Activated T-cell treated with anti-CD3 and anti-CD28 coated beads, Interleukin-2, amount 50 U/mL, for 4 hours (primary cell): ENCODE measurements around the gene LACTB. TPM values are rescaled to one million over a fixed set of nuclear protein-coding genes. Genes with fewer than 3 reads are reported as not detected.

ENCODE experiments used
- ATAC-seq, 2 donors: fragments of 200-7000 bp; cut with Tn5 transposase; one replicate each; pipeline ENCODE4 v1.10.0; 2021
- DNase-seq: peaks from one replicate; pipeline ENCODE4 v3.0.0-alpha.2; 2020
- H3K27me3 Mint-ChIP-seq: one replicate; pipeline ENCODE4 v1.8.0; 2021; ENCODE audit warnings: low read depth, mixed read lengths
- H3K36me3 Mint-ChIP-seq: one replicate; pipeline ENCODE4 v1.8.0; 2022; ENCODE audit warnings: mixed read lengths; ENCODE audit not compliant: insufficient read depth
- H3K4me1 Mint-ChIP-seq: one replicate; pipeline ENCODE4 v1.8.0; 2021; ENCODE audit warnings: low read depth, mixed read lengths
- H3K4me3 Mint-ChIP-seq: one replicate; pipeline ENCODE4 v1.8.0; 2021; ENCODE audit warnings: mild to moderate bottlenecking, moderate library complexity, mixed read lengths
- H3K9me3 Mint-ChIP-seq: one replicate; pipeline ENCODE4 v1.8.0; 2021; ENCODE audit warnings: mixed read lengths
- total RNA-seq, 3 donors: library from RNA; stranded (reverse); gene quantifications; one replicate each; pipeline ENCODE4 v1.2.1, GENCODE V29; 2021

The LACTB gene
- total RNA-seq, 3 donors from 2014 or later = 13.6 to 16.5 (median 14.2) TPM

DNA sequence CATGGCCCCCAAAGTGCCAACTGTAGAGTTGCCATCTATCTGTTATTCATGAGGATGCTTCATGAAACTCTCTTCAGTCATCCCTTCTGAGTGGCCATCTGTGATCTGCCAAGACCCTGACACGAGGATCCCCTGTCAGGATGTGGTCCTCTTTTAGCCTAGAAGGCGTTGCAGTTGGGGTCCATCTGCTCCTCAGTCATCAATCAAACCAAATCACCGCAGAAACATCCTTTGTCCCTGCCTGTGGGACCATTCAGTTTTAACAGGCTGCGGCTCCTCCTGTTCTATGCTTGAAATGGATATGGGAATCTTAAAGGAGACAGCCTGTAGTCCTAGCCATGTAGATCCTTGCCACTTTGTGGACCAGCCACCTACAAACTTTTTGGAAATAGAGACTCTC lies 41.6 kb downstream of the LACTB start:
- ATAC-seq (no peak), DNase-seq (no peak)
- Mint-ChIP-seq H3K9me3 (no peaks in the 10 kb centered on the region), H3K4me1 (peaks cover 2% of the 10 kb centered on the region), H3K36me3 (no peaks in the 10 kb centered on the region), H3K27me3 (no peaks in the 10 kb centered on the region), H3K4me3 (no peak overlapping the region)

DNA sequence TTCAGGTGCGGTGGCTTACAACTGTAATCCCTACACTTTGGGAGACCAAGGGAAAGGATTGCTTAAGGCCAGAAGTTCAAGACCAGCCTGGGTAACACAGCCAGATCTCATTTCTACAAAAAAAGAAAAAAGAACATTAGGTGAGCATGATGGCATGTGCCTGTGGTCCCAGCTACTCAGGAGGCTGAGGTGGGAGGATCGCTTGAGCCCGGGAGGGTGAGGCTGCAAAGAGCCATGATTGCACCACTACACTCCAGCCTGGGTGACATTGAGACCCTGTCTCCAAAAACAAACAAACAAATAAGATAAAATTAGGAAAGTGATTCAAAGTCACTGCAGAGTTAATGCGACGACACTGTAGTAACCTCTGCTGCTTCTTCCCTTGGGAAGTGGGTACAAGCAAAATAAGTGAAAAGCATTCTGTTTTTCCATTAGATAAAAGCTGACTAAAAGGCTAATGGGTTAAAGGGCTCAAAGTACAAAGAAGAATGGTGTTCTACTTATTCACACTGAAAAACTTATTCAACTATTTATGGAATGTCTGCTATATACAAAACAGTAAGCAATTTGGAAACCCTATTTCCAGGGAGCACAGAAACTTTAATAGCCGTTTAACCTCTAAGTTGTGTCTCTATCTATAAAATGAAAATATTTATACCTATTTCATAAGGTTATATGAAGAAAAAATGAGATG lies 43.7 kb downstream of the LACTB start:
- Mint-ChIP-seq H3K4me3 (no peak overlapping the region), H3K9me3 (no peaks in the 10 kb centered on the region)
- ATAC-seq = no peak

DNA sequence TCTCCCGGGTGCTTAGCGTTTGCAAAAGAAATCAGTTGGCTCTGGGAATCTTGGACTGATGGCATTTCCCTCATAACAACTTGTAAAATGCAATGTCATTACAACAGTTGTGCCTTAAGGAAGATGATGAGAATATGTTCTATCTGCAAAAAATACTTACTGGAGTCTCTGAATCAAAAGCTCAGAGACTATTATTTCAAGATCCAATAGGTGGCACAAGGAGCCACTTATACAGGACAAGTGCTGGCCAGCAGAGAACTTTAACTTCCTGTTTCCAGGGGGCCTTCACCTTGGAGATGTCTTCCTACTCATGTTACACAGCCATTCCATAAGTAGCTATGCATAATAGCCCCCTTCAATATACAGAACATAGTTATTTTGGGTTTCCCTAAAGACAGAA lies 44.6 kb downstream of the LACTB start:
- Mint-ChIP-seq H3K27me3 (no peaks in the 10 kb centered on the region), H3K4me1 (peaks cover 2% of the 10 kb centered on the region), H3K4me3 (no peak overlapping the region), H3K36me3 (no peaks in the 10 kb centered on the region), H3K9me3 (no peaks in the 10 kb centered on the region)
- ATAC-seq (no peak), DNase-seq (no peak)

More for the DNA sequence above, 43.7 kb downstream of the LACTB start:
- H3K27me3 Mint-ChIP-seq = no peaks in the 10 kb centered on the region
- H3K4me1 Mint-ChIP-seq = peaks cover 2% of the 10 kb centered on the region
- no peak for DNase-seq
- no peaks in the 10 kb centered on the region for H3K36me3 Mint-ChIP-seq

DNA sequence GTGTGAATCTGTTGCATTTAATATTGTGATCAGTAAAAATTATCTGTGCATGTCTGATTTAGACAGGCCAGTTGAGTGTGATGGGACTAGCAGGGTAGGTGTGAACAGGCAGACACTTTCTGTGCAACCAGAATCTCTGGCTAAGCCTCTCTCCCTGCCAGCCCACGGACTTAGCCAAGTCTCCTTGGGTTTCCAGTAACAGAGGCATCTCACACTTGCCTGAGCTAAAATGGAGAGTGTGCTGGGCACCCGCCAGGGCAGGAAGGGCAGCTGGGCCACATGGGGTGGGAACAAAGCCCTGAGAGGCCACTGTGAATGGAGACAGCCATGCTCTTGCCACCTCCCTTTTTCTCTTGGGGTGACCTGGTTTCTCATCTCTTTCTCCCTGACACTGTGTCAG lies 48.1 kb downstream of the LACTB start:
- ATAC-seq (no peak), DNase-seq (no peak)
- Mint-ChIP-seq H3K4me1 (peaks cover 2% of the 10 kb centered on the region), H3K9me3 (no peaks in the 10 kb centered on the region), H3K27me3 (no peaks in the 10 kb centered on the region), H3K36me3 (no peaks in the 10 kb centered on the region), H3K4me3 (no peak overlapping the region)

DNA sequence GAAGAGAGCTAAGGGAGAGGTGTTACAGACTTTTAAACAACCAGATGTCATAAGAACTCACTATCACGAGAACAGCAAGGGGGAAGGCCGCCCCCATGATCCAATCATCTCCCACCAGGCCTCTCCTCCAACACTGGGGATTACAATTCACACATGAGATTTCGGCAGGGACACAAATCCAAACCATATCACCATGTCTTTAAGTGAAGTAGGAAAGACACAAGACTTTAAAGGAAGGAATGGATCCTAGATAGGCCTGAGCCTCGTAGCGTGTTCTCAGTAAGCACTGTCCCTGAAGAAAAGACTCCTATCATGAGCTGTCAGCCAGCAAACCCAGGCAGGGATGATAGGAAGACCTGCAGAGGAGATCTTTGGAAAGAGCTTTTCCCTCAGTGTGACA lies 50.7 kb downstream of the LACTB start:
- no peaks in the 10 kb centered on the region for H3K27me3 Mint-ChIP-seq
- ATAC-seq (no peak), DNase-seq (no peak)
- no peak overlapping the region for H3K4me3 Mint-ChIP-seq
- no peaks in the 10 kb centered on the region for H3K9me3 Mint-ChIP-seq
- no peaks in the 10 kb centered on the region for H3K36me3 Mint-ChIP-seq
- peaks cover 4% of the 10 kb centered on the region for H3K4me1 Mint-ChIP-seq

DNA sequence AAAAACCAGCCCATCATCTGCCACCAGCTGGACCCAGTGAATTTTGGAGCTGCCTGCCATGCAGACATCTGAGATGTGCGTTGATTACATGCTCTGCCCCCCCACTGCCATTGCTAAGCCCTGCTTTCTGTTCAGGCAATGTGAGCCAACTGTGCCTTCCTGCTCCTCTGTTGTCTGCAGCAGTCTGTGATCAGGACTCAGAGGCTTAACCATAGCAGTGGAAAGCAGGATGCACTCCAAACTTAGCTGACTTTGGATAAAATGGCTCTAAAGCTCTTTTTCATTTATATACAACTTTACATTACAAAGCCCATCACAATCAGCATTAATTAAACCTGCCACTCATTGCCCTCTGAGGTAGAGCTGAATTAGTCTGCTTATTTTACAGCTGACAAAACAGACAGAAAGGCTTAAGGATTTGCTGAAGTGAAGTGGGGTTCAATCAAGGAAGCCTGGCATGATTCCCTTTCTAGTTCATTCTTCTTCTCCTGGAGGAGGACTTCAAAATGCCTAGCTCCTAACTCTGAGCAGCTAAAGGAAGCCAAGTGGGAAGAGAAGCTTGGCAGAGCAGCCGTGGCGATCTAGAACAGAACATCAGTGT lies 51.3 kb downstream of the LACTB start:
- H3K36me3 Mint-ChIP-seq = no peaks in the 10 kb centered on the region
- H3K4me1 Mint-ChIP-seq = peaks cover 9% of the 10 kb centered on the region
- no peak for ATAC-seq
- no peaks in the 10 kb centered on the region for H3K9me3 Mint-ChIP-seq
- no peak overlapping the region for H3K4me3 Mint-ChIP-seq
- H3K27me3 Mint-ChIP-seq = no peaks in the 10 kb centered on the region
- DNase-seq = no peak

DNA sequence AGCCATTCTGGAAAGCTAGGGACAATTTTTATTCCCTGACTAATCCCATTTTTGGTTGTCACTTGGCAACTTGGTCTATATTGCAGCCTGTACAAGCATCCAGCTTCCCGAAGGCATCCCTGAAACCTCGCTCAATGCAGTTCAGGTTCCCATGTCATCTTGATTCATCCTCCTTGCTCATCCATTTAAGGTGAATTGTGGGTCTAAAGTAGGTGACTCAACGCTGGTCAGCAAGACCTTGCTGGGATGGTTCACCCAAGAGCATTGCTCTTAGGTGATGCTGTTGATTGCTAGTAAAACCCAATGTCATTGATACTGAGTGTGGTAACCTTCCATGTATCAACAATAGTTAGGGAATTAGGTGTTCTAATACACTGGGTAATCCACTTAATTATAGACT lies 54.6 kb downstream of the LACTB start:
- H3K9me3 Mint-ChIP-seq = no peaks in the 10 kb centered on the region
- DNase-seq (no peak), ATAC-seq (no peak)
- H3K4me1 Mint-ChIP-seq = peaks cover 9% of the 10 kb centered on the region
- H3K36me3 Mint-ChIP-seq = no peaks in the 10 kb centered on the region
- H3K27me3 Mint-ChIP-seq = no peaks in the 10 kb centered on the region
- no peak overlapping the region for H3K4me3 Mint-ChIP-seq

DNA sequence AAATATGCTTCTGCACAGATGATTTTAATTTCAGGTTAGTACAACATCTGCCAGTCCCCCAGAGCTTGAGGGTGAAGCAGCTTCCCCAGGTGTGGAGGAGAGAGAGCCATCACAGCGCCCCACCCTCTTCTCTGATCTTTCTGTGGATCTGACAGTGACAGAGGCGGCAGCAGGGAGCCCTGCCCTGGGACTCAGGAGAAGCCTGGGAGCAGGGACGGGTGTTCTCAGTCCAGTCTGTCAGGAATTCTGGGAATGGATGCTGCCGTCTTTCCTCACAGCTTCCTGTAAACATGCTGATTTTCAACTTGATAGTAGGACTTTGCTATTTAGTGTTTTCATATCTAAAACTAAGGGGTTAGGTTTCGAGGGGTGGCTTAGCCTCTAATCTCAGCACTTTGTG lies 56.4 kb downstream of the LACTB start:
- ATAC-seq = no peak
- no peak for DNase-seq

DNA sequence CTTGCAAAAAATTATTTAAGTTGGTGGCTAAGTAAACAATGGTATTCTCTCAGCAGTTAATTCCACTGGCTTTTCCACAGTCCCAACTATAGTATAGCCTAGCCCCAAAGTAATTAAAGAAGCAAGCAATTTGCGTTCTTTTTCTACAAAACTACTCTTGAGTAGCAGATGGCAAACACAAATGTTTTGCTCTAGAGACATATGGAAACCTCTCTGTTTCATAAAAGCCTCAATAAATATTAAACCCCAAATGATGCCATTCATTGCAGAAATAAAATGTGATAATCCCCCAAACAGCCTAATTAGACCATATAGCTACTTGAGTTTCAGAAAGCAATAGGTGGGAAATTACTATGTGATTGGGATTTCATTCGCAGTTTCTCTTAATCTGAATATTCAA lies 59.1 kb downstream of the LACTB start:
- Mint-ChIP-seq H3K9me3 (no peaks in the 10 kb centered on the region), H3K36me3 (no peaks in the 10 kb centered on the region), H3K27me3 (no peaks in the 10 kb centered on the region), H3K4me3 (no peak overlapping the region), H3K4me1 (peaks cover 9% of the 10 kb centered on the region)
- no peak for ATAC-seq
- no peak for DNase-seq

More for the DNA sequence above, 56.4 kb downstream of the LACTB start:
- H3K4me3 Mint-ChIP-seq = no peak overlapping the region
- H3K27me3 Mint-ChIP-seq = no peaks in the 10 kb centered on the region
- peaks cover 9% of the 10 kb centered on the region for H3K4me1 Mint-ChIP-seq
- H3K36me3 Mint-ChIP-seq = no peaks in the 10 kb centered on the region
- no peaks in the 10 kb centered on the region for H3K9me3 Mint-ChIP-seq

DNA sequence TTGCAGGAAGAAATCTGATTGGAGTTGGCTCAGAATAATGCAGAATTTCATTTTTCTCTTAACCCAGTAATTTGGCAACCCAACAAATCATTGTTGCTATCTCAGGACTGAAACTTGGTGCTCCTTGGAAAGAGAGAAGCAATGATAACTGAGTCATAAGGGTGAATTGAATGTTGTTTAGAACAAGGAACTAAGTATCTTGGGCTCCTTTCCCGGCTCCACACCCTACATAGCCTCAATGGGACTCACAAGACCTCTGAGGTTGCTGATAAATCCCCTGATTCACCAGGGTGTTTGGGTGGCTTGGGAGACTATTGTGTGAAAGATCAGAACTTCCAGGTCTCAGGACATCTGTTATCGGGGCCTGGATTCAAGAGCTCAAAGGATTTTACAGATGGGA lies 60.0 kb downstream of the LACTB start:
- H3K9me3 Mint-ChIP-seq = no peaks in the 10 kb centered on the region
- ATAC-seq (no peak), DNase-seq (no peak)
- H3K27me3 Mint-ChIP-seq = no peaks in the 10 kb centered on the region
- no peaks in the 10 kb centered on the region for H3K36me3 Mint-ChIP-seq
- peaks cover 9% of the 10 kb centered on the region for H3K4me1 Mint-ChIP-seq
- H3K4me3 Mint-ChIP-seq = no peak overlapping the region

DNA sequence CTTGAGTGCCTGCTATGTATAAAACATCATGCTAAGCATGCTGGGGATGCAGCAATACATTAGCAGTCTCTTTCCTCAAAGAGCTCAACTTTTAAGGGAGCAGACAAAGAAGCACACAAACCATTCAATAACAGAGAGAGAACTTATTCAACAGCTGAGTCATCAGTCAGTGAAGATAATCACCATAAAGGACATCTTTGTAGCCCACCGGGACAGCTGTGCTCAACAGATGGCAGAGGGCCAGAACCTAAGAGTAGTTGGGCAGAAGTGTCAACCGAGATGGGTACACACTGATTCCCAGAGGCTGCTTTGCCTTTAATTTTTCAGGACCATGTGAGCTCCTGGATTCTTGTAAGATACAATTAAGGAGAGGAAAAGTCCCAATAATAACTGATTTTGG lies 63.5 kb downstream of the LACTB start:
- peaks cover under 1% of the 10 kb centered on the region for H3K36me3 Mint-ChIP-seq
- no peak overlapping the region for H3K4me3 Mint-ChIP-seq
- H3K4me1 Mint-ChIP-seq = peaks cover 13% of the 10 kb centered on the region
- ATAC-seq (no peak), DNase-seq (no peak)
- H3K27me3 Mint-ChIP-seq = no peaks in the 10 kb centered on the region
- H3K9me3 Mint-ChIP-seq = no peaks in the 10 kb centered on the region

DNA sequence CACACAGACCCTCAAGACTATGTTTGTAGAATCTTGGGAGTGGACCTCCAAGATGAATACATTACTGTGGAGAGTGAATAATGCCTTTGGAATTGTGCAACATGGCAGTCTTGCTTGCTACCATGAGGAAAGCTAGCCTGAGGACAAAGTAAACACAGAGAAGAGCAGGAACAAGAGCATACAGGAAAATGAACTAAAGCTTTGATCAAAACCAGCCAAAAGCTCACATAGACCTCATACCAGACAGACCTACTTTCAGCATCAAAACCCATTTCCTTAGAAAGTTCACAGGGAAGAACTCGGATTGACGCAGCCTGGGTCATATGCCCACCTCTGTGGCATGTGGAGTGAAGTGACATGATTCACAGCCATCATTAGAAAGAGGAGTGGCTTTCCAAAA lies 64.4 kb downstream of the LACTB start:
- peaks cover 7% of the 10 kb centered on the region for H3K36me3 Mint-ChIP-seq
- no peak for ATAC-seq
- H3K9me3 Mint-ChIP-seq = no peaks in the 10 kb centered on the region
- no peak for DNase-seq
- no peaks in the 10 kb centered on the region for H3K27me3 Mint-ChIP-seq
- H3K4me1 Mint-ChIP-seq = peaks cover 13% of the 10 kb centered on the region
- no peak overlapping the region for H3K4me3 Mint-ChIP-seq

DNA sequence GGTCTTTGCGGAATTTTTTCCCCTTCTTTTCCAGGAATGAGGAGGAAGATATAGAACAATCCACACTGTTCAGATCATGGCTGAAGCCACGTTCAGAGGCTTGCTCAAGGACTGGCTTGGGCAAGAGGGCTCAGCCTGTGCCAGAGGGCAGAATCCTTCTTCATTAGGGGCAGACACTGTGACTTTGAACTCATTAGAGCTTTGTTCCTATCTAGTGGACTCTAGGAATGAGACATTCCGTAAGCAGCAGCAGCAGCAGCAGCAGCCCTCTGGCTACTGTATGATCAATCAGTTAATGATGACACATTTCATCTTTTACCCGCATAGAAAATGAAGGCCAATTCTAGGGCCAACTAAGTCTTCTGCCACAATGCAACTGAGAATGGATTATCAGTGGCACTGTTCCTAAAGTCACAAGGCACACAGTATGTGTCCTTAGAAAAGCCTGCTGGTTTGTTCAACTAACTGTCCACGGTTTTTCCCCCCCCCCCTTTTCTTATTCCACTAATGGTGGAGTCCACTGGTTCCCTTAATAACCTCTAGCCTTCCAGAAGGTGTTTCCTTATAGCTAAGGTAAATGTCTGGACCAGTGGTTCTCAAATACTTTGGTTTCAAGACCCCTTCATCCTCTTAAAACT lies 66.0 kb downstream of the LACTB start:
- peaks cover 10% of the 10 kb centered on the region for H3K36me3 Mint-ChIP-seq
- no peaks in the 10 kb centered on the region for H3K27me3 Mint-ChIP-seq
- ATAC-seq = no peak
- peaks cover 28% of the 10 kb centered on the region for H3K4me1 Mint-ChIP-seq
- no peak overlapping the region for H3K4me3 Mint-ChIP-seq
- no peak for DNase-seq
- H3K9me3 Mint-ChIP-seq = no peaks in the 10 kb centered on the region

DNA sequence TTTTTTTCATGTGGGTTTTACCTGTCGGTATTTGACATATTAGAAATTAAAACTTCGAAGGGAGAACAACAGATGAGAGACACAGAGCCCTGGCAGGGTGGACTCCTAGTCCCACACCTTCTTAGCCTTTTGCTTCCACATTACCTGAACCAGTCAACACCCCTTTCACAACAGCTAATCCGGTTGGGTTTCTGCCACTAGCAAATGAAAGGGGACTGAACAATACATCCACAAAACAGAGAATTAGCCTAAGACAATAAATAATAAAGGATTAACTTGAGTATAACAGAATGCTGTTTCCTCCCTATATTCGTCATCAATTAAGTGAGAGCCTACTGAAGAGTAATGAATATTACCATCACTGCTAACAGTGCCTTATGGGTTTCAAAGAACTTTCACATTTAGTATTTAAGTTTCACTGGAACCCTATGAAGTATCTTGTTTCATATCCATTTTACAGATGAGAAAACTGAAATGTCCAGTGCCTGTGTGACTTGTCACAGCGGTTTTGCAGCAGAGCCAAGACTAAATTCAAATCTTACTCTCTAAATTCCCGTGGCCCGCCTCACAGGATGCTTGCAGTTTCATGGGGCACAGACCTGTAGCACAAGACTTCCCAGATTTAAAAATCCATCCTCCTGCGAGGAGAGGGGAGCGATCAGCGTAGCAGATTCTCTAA lies 66.7 kb downstream of the LACTB start:
- peak; percentile 1 to 2 for ATAC-seq
- no peaks in the 10 kb centered on the region for H3K9me3 Mint-ChIP-seq
- peak overlapping the region; percentile 98 for H3K4me3 Mint-ChIP-seq
- H3K27me3 Mint-ChIP-seq = no peaks in the 10 kb centered on the region
- peaks cover 10% of the 10 kb centered on the region for H3K36me3 Mint-ChIP-seq
- DNase-seq = no peak
- H3K4me1 Mint-ChIP-seq = peaks cover 33% of the 10 kb centered on the region
